Chondrocyte (in vitro differentiated cells): ENCODE measurements around the gene PPP2R5D. TPM values are rescaled to one million over a fixed set of nuclear protein-coding genes. Genes with fewer than 3 reads are reported as not detected.

Experiments
- DNase-seq: peaks from one replicate; pipeline ENCODE4 v3.0.0; 2021; ENCODE audit warnings: mixed read lengths, low spot score
- H3K27ac Mint-ChIP-seq: one replicate; pipeline ENCODE4 v1.8.0; 2021; ENCODE audit warnings: mild to moderate bottlenecking, moderate library complexity, mixed read lengths; ENCODE audit not compliant: unreplicated experiment
- H3K27me3 Mint-ChIP-seq: 2 replicates; pipeline ENCODE4 v1.8.0; 2021; ENCODE audit warnings: low read depth, mixed read lengths
- H3K36me3 Mint-ChIP-seq: 2 replicates; pipeline ENCODE4 v1.8.0; 2021; ENCODE audit warnings: low read depth, mixed read lengths
- H3K4me1 Mint-ChIP-seq: 2 replicates; pipeline ENCODE4 v1.8.0; 2021; ENCODE audit warnings: low read depth, mild to moderate bottlenecking, mixed read lengths
- H3K4me3 Mint-ChIP-seq: one replicate; pipeline ENCODE4 v1.8.0; 2021; ENCODE audit warnings: mild to moderate bottlenecking, moderate library complexity, mixed read lengths; ENCODE audit not compliant: unreplicated experiment
- H3K9me3 Mint-ChIP-seq: 2 replicates; pipeline ENCODE4 v1.8.0; 2021; ENCODE audit warnings: low read depth, mixed read lengths
- total RNA-seq: library from RNA; stranded (reverse); gene quantifications from 3 replicates; pipeline ENCODE4 v1.2.1, GENCODE V29; 2021
- TF ChIP-seq, protein P1 (sequence below): fragments of 200-600 bp; sonication (generic); IDR thresholded peaks from 2 replicates; pipeline ENCODE4 v1.5.0; 2021; ENCODE audit warnings: antibody characterized with exemption, mild to moderate bottlenecking, moderate library complexity

Gene PPP2R5D
- total RNA-seq, 1 donor from 2014 or later = 39.3 TPM

DNA sequence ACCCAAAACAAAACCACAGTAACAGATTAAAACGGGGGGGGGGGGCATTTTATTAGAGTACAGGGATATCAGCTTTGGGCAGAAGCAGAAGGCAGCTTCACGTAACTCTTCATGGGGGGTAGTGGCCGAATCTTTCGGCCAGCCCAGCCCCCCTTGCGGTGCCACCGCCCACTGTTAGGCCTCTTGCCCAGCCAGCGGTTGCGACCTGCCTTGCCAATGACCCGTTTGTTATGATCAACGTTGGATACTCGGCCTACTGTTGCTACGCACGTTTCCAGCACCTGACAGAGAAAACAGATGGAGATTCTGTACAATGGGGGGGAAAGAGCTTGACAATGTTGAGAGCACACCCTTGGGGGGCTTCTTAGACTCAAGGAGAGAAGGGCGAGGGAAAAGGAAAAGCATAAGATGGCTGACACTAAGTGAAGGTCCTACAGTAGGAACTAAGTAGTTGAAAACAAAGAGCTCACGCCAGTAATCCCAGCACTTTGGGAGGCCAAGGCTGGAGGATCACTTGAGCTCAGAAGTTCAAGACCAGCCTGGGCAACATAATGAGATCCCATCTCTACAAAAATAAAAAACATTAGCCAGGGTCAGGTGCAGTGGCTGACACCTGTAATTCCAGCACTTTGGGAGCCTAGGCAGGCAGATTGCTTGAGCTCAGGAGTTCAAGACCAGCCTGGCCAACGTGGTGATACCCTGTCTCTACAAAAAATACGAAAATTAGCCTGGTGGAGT, 70.0 kb downstream of the PPP2R5D start:
- no peaks in the 10 kb centered on the region for H3K9me3 Mint-ChIP-seq
- no peak for DNase-seq
- peaks cover 23% of the 10 kb centered on the region for H3K36me3 Mint-ChIP-seq
- H3K27me3 Mint-ChIP-seq = no peaks in the 10 kb centered on the region
- peaks cover 59% of the 10 kb centered on the region for H3K4me1 Mint-ChIP-seq
- H3K4me3 Mint-ChIP-seq = peak overlapping the region; percentile 98
- peak overlapping the region; percentile 97 for H3K27ac Mint-ChIP-seq
- TF ChIP-seq, protein P1, sequence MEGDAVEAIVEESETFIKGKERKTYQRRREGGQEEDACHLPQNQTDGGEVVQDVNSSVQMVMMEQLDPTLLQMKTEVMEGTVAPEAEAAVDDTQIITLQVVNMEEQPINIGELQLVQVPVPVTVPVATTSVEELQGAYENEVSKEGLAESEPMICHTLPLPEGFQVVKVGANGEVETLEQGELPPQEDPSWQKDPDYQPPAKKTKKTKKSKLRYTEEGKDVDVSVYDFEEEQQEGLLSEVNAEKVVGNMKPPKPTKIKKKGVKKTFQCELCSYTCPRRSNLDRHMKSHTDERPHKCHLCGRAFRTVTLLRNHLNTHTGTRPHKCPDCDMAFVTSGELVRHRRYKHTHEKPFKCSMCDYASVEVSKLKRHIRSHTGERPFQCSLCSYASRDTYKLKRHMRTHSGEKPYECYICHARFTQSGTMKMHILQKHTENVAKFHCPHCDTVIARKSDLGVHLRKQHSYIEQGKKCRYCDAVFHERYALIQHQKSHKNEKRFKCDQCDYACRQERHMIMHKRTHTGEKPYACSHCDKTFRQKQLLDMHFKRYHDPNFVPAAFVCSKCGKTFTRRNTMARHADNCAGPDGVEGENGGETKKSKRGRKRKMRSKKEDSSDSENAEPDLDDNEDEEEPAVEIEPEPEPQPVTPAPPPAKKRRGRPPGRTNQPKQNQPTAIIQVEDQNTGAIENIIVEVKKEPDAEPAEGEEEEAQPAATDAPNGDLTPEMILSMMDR = no peak

DNA sequence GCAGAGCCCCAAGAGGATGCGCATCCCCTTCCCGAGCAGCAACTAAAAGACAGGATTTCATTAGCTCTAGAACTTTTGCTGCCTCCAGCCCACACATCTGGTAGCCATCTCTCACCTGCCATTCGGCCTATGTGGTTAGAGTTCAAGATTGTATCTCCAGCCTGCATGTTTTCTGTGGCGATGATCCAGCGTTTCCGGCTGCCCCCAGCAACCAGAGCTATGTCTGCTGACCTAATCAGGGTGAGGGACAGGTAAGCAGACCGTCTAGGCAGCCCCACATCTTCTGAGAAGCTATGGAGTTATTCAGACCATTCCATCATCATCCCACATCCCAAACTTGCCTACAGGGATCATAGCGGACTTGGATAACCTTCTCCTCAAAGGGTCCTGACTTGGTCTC, 71.6 kb downstream of the PPP2R5D start:
- Mint-ChIP-seq H3K9me3 (no peaks in the 10 kb centered on the region), H3K4me1 (peaks cover 60% of the 10 kb centered on the region), H3K4me3 (peak overlapping the region; percentile 9), H3K27ac (no peak overlapping the region), H3K36me3 (peaks cover 11% of the 10 kb centered on the region), H3K27me3 (no peaks in the 10 kb centered on the region)
- TF ChIP-seq, protein P1 = no peak
- no peak for DNase-seq

DNA sequence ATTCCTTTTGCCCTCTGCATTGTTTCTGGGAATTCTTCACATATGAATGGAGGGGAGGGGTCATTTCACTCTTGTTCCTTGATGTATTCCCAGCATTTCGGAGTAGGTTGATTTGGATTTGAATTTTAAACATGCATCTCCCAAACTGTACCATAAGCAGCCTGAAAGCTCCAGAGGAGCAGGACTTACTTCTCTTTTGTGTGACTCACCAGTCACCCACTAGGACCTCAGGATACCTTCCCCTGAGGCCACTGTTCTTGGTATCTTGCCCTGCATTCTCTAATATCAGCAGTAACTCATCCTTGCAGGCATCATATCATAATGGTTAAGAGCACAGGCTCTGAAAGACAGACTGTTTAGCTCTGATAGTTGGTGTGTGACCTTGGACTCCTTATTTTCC, 74.2 kb downstream of the PPP2R5D start:
- Mint-ChIP-seq H3K27me3 (no peaks in the 10 kb centered on the region), H3K9me3 (no peaks in the 10 kb centered on the region)

DNA sequence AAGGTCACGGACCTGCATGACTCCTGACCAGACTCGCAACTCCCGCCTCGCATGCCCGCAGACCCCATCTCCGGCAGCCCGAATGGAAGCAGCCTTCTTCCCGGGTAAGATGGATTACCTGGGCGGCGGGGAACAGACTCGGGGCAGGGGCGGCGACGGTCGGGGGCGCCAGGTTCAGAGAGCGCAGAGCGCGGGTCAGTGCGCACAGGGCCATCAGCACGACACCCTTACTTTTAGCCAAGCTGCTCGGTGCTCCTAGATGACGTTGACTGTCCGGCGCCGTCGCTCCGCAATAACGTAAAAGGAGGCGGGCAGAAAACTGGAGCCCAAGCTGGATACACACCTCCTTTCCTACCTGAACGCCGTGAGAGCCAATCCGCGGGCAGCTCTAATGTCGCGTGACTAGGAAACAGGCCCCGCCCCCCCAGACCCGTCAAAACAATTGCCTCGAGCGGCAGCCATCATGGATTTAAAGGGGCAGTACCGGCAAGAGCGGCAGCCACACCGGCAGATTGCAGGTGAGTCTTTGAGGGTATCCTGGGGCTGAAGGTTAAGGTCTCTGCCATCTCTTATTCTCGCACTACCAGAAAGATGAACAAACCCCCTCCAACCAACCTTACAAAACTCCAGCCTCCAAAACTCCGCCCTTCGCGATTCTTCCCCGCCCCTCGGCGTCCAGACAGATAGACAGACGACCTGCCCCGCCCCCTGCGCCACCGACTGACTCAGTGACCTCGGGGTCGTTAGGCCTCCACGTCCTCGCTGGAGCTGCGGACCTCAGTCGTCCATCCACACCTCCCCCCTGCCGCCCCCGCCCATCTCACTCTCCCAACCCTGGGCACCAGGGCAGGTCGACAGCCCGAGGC, 75.0 kb downstream of the PPP2R5D start, which contains the start of the genes KLC4 and MRPL2:
Gene KLC4 (plus strand): TSS at position 464 of the 866 bp plus-strand sequence. CDS start 1,705 bp downstream, outside the sequence.
Gene MRPL2 (minus strand): TSS at position 267 of the 866 bp plus-strand sequence. CDS start 53 bp downstream, at position 214.
- peak within 1 kb of the TSS; percentile 90 for H3K27ac Mint-ChIP-seq
- TF ChIP-seq, protein P1 = no peak
- no peaks in the 10 kb centered on the region for H3K9me3 Mint-ChIP-seq
- H3K4me1 Mint-ChIP-seq = peaks cover 41% of the 10 kb centered on the region
- H3K27me3 Mint-ChIP-seq = no peaks in the 10 kb centered on the region
- DNase-seq = no peak
- H3K36me3 Mint-ChIP-seq = peaks cover 11% of the 10 kb centered on the region
- H3K4me3 Mint-ChIP-seq = peak within 1 kb of the TSS; percentile 87

More for the DNA sequence above, 74.2 kb downstream of the PPP2R5D start:
- DNase-seq = no peak
- H3K4me3 Mint-ChIP-seq = peak overlapping the region; percentile 87
- H3K27ac Mint-ChIP-seq = peak overlapping the region; percentile 71
- TF ChIP-seq, protein P1 = no peak
- H3K36me3 Mint-ChIP-seq = peaks cover 8% of the 10 kb centered on the region
- H3K4me1 Mint-ChIP-seq = peaks cover 47% of the 10 kb centered on the region
